ENCODE data around the gene ARL3. TPM values are rescaled to one million over a fixed set of nuclear protein-coding genes. Genes with fewer than 3 reads are reported as not detected.

The ARL3 gene
- total and polyA plus RNA-seq, 7 donors = 2.8 to 6.5 (median 3.4) TPM

DNA sequence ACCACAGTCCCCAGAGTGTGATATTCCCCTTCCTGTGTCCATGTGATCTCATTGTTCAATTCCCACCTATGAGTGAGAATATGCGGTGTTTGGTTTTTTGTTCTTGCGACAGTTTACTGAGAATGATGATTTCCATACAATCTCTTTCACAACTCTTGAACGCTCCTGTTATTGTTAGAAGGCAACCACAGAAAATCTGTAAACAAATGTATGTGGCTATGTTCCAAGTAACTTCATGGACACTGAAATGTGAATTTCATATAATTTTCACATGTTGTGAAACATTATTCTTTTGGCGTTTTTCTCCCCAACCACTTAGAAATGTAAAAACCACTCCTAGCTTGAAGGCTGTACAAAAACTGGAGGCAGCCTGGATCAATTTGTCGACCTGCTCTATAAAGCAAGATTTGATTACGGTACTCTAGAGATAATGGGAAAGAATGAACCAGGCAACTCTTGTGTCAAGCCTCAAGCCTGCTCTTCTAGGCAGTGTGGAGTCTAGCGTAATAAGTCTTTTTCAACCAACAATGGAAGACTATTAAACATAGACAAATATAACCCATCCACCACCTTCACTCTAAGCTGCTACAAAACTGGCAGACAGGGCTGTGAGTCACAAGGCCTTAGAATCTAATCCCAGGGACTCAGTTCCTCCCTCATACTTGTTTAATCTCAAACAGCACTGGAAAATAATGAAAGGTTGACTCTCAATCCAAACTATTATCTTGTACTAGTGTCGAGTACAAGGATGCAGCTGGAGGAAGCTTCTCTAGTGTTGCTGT, 22.7 kb downstream of the ARL3 start:
- intact Hi-C loops (cut with DNase I) = no loop called here
- no peak for DNase-seq
- H3K4me1 ChIP-seq = no peaks in the 10 kb centered on the region
- 84 to 85% (median 85%) methylated on average over 8 of the region's 8 CpGs for WGBS, 3 donors
- H3K36me3 ChIP-seq (ENCODE audit: insufficient read depth in 1 of 2, low read depth in 1 of 2) = peaks cover 0 to 26% of the 10 kb centered on the region in 2 donors
- no peaks in the 10 kb centered on the region for H3K9me3 ChIP-seq
- H3K27me3 ChIP-seq (ENCODE audit: insufficient read depth in 3 of 3, low read length in 2 of 3) = no peaks in the 10 kb centered on the region
- H3K4me3 ChIP-seq = no peak overlapping the region
- no peak overlapping the region for H3K27ac ChIP-seq
- no peak for TF ChIP-seq CTCF (IDR thresholded peaks at IDR 0.05)
- ATAC-seq = no peak

GRCh38 chr10:102683736-102684135, 30.5 kb downstream of the ARL3 start:
- H3K4me3 ChIP-seq = no peak overlapping the region
- no peaks in the 10 kb centered on the region for H3K9me3 ChIP-seq
- H3K4me1 ChIP-seq = no peaks in the 10 kb centered on the region
- TF ChIP-seq CTCF (IDR thresholded peaks at IDR 0.05) = no peak
- H3K36me3 ChIP-seq (ENCODE audit: insufficient read depth in 1 of 2, low read depth in 1 of 2) = peaks cover 0 to 21% of the 10 kb centered on the region in 2 donors
- no peaks in the 10 kb centered on the region for H3K27me3 ChIP-seq (ENCODE audit: insufficient read depth in 3 of 3, low read length in 2 of 3)
- no peak for DNase-seq
- intact Hi-C loops (cut with DNase I) = no loop called here
- no peak overlapping the region for H3K27ac ChIP-seq
- 86 to 94% (median 93%) methylated on average over 5 of the region's 5 CpGs for WGBS, 3 donors
- no peak for ATAC-seq

DNA sequence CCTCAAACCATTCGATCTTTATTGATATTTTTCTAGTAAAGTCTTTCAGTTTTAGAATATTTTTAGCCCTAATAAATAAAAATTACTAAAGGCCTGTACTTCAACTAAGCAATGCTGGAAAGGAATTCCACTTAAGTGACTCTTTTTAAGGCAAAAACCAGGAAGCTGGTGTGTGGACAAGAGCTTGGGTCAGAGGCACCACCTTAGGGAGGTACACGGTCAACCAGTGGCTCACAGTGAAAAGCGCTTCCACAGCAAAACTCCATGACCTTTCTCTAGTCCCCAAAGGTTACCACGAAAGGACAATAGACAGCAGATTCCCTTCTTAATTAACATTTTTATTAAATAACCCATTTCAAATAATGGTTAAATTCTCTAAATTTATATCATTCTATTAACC, 31.2 kb downstream of the ARL3 start:
- Histone ChIP-seq H3K27me3 (ENCODE audit: insufficient read depth in 3 of 3, low read length in 2 of 3) (no peaks in the 10 kb centered on the region), H3K27ac (no peak overlapping the region), H3K36me3 (ENCODE audit: insufficient read depth in 1 of 2, low read depth in 1 of 2) (peaks cover 0 to 21% of the 10 kb centered on the region in 2 donors), H3K9me3 (no peaks in the 10 kb centered on the region), H3K4me1 (peaks cover 5% of the 10 kb centered on the region), H3K4me3 (no peak overlapping the region)
- WGBS, 3 donors = 95% methylated on average over 4 of the region's 4 CpGs
- intact Hi-C loops (cut with DNase I) = no loop called here
- no peak for ATAC-seq
- no peak for TF ChIP-seq CTCF (IDR thresholded peaks at IDR 0.05)
- no peak for DNase-seq

DNA sequence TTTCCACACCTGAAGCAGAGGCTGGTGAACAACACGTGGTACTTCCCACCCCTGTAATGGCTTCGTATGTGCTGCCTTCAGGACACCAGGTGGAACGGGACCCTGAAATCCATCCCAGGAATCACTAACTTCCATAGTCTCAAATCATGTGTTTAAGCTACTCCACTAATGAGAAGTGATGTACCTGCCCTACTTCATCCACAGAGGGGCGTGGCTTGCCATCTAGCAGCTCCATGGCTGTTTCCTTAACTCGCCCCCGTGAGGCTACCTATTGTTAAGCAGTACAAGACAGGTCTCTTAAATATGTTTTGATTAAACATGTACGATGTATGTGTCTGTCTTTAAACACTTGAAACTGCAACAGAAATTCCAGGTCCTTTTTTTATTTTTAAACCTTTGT, 31.8 kb downstream of the ARL3 start:
- TF ChIP-seq CTCF (IDR thresholded peaks at IDR 0.05) = no peak

GRCh38 chr10:102681696-102682095, 32.5 kb downstream of the ARL3 start:
- Histone ChIP-seq H3K27ac (no peak overlapping the region), H3K36me3 (ENCODE audit: insufficient read depth in 1 of 2, low read depth in 1 of 2) (peaks cover 0 to 14% of the 10 kb centered on the region in 2 donors), H3K4me3 (no peak overlapping the region), H3K27me3 (ENCODE audit: insufficient read depth in 3 of 3, low read length in 2 of 3) (no peaks in the 10 kb centered on the region), H3K9me3 (no peaks in the 10 kb centered on the region), H3K4me1 (peaks cover 12% of the 10 kb centered on the region)
- ATAC-seq (no peak), DNase-seq (no peak)
- WGBS, 3 donors = 90 to 94% (median 91%) methylated on average over 5 of the region's 5 CpGs
- no peak for TF ChIP-seq CTCF (IDR thresholded peaks at IDR 0.05)
- intact Hi-C loops (cut with DNase I) = no loop called here

More for the DNA sequence above, 31.8 kb downstream of the ARL3 start:
- Histone ChIP-seq H3K4me3 (no peak overlapping the region), H3K27ac (no peak overlapping the region), H3K9me3 (no peaks in the 10 kb centered on the region), H3K36me3 (ENCODE audit: insufficient read depth in 1 of 2, low read depth in 1 of 2) (peaks cover 0 to 19% of the 10 kb centered on the region in 2 donors), H3K27me3 (ENCODE audit: insufficient read depth in 3 of 3, low read length in 2 of 3) (no peaks in the 10 kb centered on the region), H3K4me1 (peaks cover 8% of the 10 kb centered on the region)
- intact Hi-C loops (cut with DNase I) = no loop called here
- no peak for ATAC-seq
- DNase-seq = no peak
- 95 to 96% (median 95%) methylated on average over 7 of the region's 7 CpGs for WGBS, 3 donors
